Gastroesophageal sphincter (tissue), 4 donors: ENCODE data around the gene SRPRA. TPM values are rescaled to one million over a fixed set of nuclear protein-coding genes. Genes with fewer than 3 reads are reported as not detected.
A peak's percentile ranks its signal among the peaks of the same experiment; 100 is the strongest.

Experiments used
- ATAC-seq: fragments of 150-250 bp; one replicate; pipeline ENCODE4 v1.9.1; 2016; ENCODE audit warnings: mild to moderate bottlenecking, moderate library complexity
- H3K27ac ChIP-seq, 4 donors: fragments of 200-600 bp; sonication (generic) in 3 of 4; 1 replicate in 3 of 4; 2 replicates in 1 of 4; pipeline ENCODE4 v1.5.1; 2016 to 2019
- H3K27me3 ChIP-seq: fragments of 200-600 bp; sonication (generic); one replicate; pipeline ENCODE4 v1.5.1; 2019
- H3K36me3 ChIP-seq, 2 donors: fragments of 200-600 bp; sonication (generic); one replicate each; pipeline ENCODE4 v1.5.1; 2019; ENCODE audit warnings: control low read depth in 1 of 2
- H3K4me1 ChIP-seq, 3 donors: fragments of 200-600 bp; sonication (generic); 1 replicate in 2 of 3; 2 replicates in 1 of 3; pipeline ENCODE4 v1.5.1; 2016 to 2019; ENCODE audit warnings: control low read depth in 2 of 3
- H3K4me3 ChIP-seq, 2 donors: fragments of 200-600 bp; sonication (generic); one replicate each; pipeline ENCODE4 v1.5.1; 2019; ENCODE audit warnings: mild to moderate bottlenecking in 1 of 2, moderate library complexity in 1 of 2
- H3K9me3 ChIP-seq, 3 donors: fragments of 200-600 bp; sonication (generic); one replicate each; pipeline ENCODE4 v1.5.1; 2017 to 2019; ENCODE audit warnings: control low read depth in 2 of 3
- CTCF ChIP-seq, 4 experiments: fragments of 200-600 bp in 2 of 4; fragments of 450-650 bp in 2 of 4; sonication (generic) in 1 of 4; IDR thresholded peaks; one replicate each; pipeline ENCODE4 v1.5.1; 2017 to 2019; ENCODE audit warnings: antibody characterized with exemption in 4 of 4, mild to moderate bottlenecking in 2 of 4, moderate library complexity in 2 of 4
- EP300 ChIP-seq: sonication (generic); formaldehyde crosslinking; IDR thresholded peaks from one replicate; pipeline ENCODE4 v1.6.1; 2017; ENCODE audit warnings: antibody characterized with exemption, mild to moderate bottlenecking
- POLR2A ChIP-seq, 2 donors: fragments of 450-650 bp; IDR thresholded peaks; one replicate each; pipeline ENCODE4 v1.6.1; 2017; ENCODE audit warnings: antibody characterized with exemption in 2 of 2, mild to moderate bottlenecking in 2 of 2, moderate library complexity in 1 of 2
- POLR2AphosphoS5 ChIP-seq: sonication (generic); formaldehyde crosslinking; IDR thresholded peaks from one replicate; pipeline ENCODE4 v1.6.1; 2017; ENCODE audit warnings: antibody characterized with exemption
- WGBS, 2 donors: methylation state at CpG; one replicate each; pipeline ENCODE4 v1.1.5; 2018; ENCODE audit warnings: low coverage in 1 of 2; 5-methylcytosine and 5-hydroxymethylcytosine counted together
- total RNA-seq, 4 donors: library from RNA; depleted of rRNA; stranded (reverse); fragments of >200 nt; gene quantifications; one replicate each; pipeline ENCODE4 v1.1.0, GENCODE V29; 2016

The SRPRA gene
- 10 to 100 TPM; 84.1 to 87.1 (median 86.7) TPM for total RNA-seq

- no peaks in the 10 kb centered on the region for H3K9me3 ChIP-seq
- H3K36me3 ChIP-seq = peaks cover 4 to 56% of the 10 kb centered on the region in 2 donors
- H3K27me3 ChIP-seq = no peaks in the 10 kb centered on the region
- 0 to 2% methylated on average over 2 to 6 of the region's 64 CpGs for WGBS, 2 donors
- H3K27ac ChIP-seq = peak within 1 kb of the TSS; percentile 91 to 94 (median 92)
- peak within 1 kb of the TSS; percentile 80 to 95 for H3K4me3 ChIP-seq
- H3K4me1 ChIP-seq = peaks cover 5 to 32% (median 11%) of the 10 kb centered on the region in 3 donors
- peak; percentile 100 for ATAC-seq
- TF ChIP-seq POLR2AphosphoS5 = peak; percentile 93
- peak; percentile 73 to 85 for TF ChIP-seq POLR2A (IDR thresholded peaks at IDR 0.05)
- TF ChIP-seq CTCF (IDR thresholded peaks at IDR 0.05) = no peak
- no peak for TF ChIP-seq EP300
Observed at GRCh38 chr11:126268708-126269579, at the start of gene SRPRA, which contains the start of gene FOXRED1. Gene SRPRA, minus strand, starts transcription at chr11:126268895. Its CDS starts 91 bp downstream, at chr11:126268804. Gene FOXRED1, plus strand, starts transcription at chr11:126269154. Its CDS starts 53 bp downstream, at chr11:126269207.

DNA sequence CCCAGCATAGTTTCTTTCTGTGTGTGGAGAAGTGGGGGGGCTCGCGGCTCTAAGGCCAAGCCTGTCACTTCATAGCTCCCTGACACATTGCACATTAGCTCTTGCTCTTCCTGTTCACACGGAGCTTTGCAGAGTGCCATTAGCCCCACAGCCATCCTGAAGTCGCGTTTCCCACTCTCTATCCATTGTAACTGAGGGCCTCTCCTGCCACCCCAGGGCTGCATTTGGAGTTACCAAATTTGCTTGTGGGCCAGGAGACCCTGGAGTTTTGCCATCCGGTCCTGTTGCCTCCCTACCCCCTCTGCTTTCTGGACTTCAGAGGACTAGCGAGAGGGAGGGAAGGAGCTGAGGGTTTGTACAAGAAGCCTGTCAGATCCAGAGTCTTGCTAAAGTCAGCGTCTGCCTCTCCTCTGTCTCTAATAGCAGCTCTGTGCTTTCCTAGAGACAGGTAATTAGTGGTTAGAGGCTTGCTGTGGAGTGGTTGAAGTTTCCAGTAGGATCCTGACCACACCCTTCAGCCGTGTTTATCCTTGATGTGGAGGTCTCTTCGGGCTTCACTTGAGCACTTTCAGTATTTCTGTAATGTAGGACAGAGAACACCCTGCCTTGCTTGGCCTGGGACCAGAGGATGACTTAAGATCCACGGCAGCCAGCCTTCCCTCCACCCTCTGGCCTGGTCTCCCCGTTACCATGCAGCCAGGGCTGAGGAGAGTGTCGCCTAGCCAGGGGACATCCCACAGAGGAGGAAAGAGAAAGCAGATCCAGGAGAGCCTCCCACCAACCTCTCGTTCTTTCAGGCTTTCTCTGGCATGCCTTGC is 49.3 kb upstream of the SRPRA start:
- no peak for TF ChIP-seq EP300
- peak; percentile 49 for TF ChIP-seq POLR2AphosphoS5
- TF ChIP-seq POLR2A (IDR thresholded peaks at IDR 0.05) = no peak
- TF ChIP-seq CTCF (IDR thresholded peaks at IDR 0.05) = peak in 1 of 4 experiments; percentile 13
- WGBS, 2 donors = 14 to 20% methylated on average over 2 to 8 of the region's 14 CpGs
- no peaks in the 10 kb centered on the region for H3K27me3 ChIP-seq
- H3K4me1 ChIP-seq = peaks cover 0 to 31% (median 5%) of the 10 kb centered on the region in 3 donors
- no peaks in the 10 kb centered on the region for H3K9me3 ChIP-seq
- peaks cover 0 to 11% of the 10 kb centered on the region in 2 donors for H3K36me3 ChIP-seq
- peak; percentile 95 for ATAC-seq
- H3K4me3 ChIP-seq = peak overlapping the region in 1 of 2 donors; percentile 24
- peak overlapping the region; percentile 62 to 85 (median 84) for H3K27ac ChIP-seq

GRCh38 chr11:126317432-126317755 is 48.7 kb upstream of the SRPRA start:
- peaks cover 0 to 16% of the 10 kb centered on the region in 2 donors for H3K36me3 ChIP-seq
- H3K4me1 ChIP-seq = peaks cover 0 to 31% (median 5%) of the 10 kb centered on the region in 3 donors
- TF ChIP-seq POLR2AphosphoS5 (no peak), POLR2A (IDR thresholded peaks at IDR 0.05) (no peak), CTCF (IDR thresholded peaks at IDR 0.05) (no peak), EP300 (no peak)
- H3K4me3 ChIP-seq = no peak overlapping the region
- no peaks in the 10 kb centered on the region for H3K9me3 ChIP-seq
- WGBS, 2 donors = 0 to 17% methylated on average over 1 of the region's 1 CpG
- no peak for ATAC-seq
- H3K27me3 ChIP-seq = no peaks in the 10 kb centered on the region
- peak overlapping the region; percentile 62 to 85 (median 84) for H3K27ac ChIP-seq

DNA sequence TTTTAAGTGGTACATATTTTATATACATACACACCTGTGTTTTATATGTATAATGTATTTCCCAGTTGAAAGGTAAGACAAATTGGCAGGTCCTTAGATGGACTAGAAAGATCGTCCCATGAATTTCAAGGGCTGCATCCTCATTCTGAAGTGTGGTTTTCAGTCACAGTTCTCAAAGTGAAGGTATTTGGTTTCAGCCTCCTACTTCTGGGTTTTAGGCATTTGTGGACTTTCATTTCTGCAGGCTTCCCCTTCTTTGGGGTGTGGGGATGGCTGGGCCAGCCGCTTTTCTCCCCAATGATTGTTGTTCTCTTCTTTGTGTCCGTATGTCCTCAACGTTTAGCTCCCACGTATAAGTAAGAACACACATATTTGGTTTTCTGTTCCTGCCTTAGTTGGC is 45.1 kb upstream of the SRPRA start:
- Histone ChIP-seq H3K36me3 (peaks cover 0 to 23% of the 10 kb centered on the region in 2 donors), H3K9me3 (no peaks in the 10 kb centered on the region), H3K4me3 (no peak overlapping the region), H3K27me3 (no peaks in the 10 kb centered on the region), H3K27ac (no peak overlapping the region), H3K4me1 (peaks cover 0 to 34% (median 12%) of the 10 kb centered on the region in 3 donors)
- TF ChIP-seq EP300 (no peak), CTCF (IDR thresholded peaks at IDR 0.05) (no peak), POLR2AphosphoS5 (no peak), POLR2A (IDR thresholded peaks at IDR 0.05) (no peak)
- no peak for ATAC-seq
- 87 to 91% methylated on average over 5 of the region's 5 CpGs for WGBS, 2 donors
